HL-60 (cell line): ENCODE data around the gene P4HA1.

ENCODE experiments used
- DNase-seq, 2 experiments: peaks; one replicate each; pipeline ENCODE4 v3.0.0-alpha.2; 2010 to 2020; ENCODE audit warnings: low read depth in 1 of 2, low spot score in 1 of 2
- H3K27ac ChIP-seq: fragments of 250-450 bp; sonication (Bioruptor Pico); replicated peaks from 2 replicates; pipeline ENCODE4 v1.5.1; 2020; ENCODE audit warnings: mild to moderate bottlenecking, moderate library complexity
- H3K27me3 ChIP-seq: fragments of 250-450 bp; sonication (Bioruptor Pico); 2 replicates; pipeline ENCODE4 v1.5.1; 2021; ENCODE audit warnings: mild to moderate bottlenecking, moderate library complexity; ENCODE audit not compliant: insufficient read depth, poor library complexity, severe bottlenecking
- H3K4me3 ChIP-seq: replicated peaks from 2 replicates; pipeline ENCODE4 v1.5.1; 2011; ENCODE audit warnings: mild to moderate bottlenecking, control low read depth, low read length; ENCODE audit not compliant: insufficient read depth
- GABPA ChIP-seq: IDR thresholded peaks from 2 replicates; pipeline ENCODE4 v1.6.1; 2012; ENCODE audit warnings: low read depth
- POLR2AphosphoS5 ChIP-seq: IDR thresholded peaks from 2 replicates; pipeline ENCODE4 v1.6.1; 2012; ENCODE audit warnings: low read depth
- REST ChIP-seq: IDR thresholded peaks from 2 replicates; pipeline ENCODE4 v1.6.1; 2012; ENCODE audit warnings: low read depth; ENCODE audit not compliant: insufficient replicate concordance
- SPI1 ChIP-seq: IDR thresholded peaks from 2 replicates; pipeline ENCODE4 v1.6.1; 2012; ENCODE audit warnings: low read depth, mild to moderate bottlenecking, borderline replicate concordance
- TF ChIP-seq, protein P1 (sequence below): IDR thresholded peaks from one replicate; pipeline ENCODE4 v1.5.1; 2011; ENCODE audit warnings: low read length, control low read depth, inconsistent platforms; ENCODE audit not compliant: insufficient read depth

P4HA1 gene

GRCh38 chr10:73076360-73077183 is 20.1 kb downstream of the P4HA1 start:
- TF ChIP-seq SPI1: peak; percentile 86
- TF ChIP-seq, protein P1, sequence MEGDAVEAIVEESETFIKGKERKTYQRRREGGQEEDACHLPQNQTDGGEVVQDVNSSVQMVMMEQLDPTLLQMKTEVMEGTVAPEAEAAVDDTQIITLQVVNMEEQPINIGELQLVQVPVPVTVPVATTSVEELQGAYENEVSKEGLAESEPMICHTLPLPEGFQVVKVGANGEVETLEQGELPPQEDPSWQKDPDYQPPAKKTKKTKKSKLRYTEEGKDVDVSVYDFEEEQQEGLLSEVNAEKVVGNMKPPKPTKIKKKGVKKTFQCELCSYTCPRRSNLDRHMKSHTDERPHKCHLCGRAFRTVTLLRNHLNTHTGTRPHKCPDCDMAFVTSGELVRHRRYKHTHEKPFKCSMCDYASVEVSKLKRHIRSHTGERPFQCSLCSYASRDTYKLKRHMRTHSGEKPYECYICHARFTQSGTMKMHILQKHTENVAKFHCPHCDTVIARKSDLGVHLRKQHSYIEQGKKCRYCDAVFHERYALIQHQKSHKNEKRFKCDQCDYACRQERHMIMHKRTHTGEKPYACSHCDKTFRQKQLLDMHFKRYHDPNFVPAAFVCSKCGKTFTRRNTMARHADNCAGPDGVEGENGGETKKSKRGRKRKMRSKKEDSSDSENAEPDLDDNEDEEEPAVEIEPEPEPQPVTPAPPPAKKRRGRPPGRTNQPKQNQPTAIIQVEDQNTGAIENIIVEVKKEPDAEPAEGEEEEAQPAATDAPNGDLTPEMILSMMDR: no peak
- no peaks in the 10 kb centered on the region for H3K27me3 ChIP-seq
- no peak overlapping the region for H3K4me3 ChIP-seq
- peak in 1 of 2 experiments; percentile 35 for DNase-seq
- no peak overlapping the region for H3K27ac ChIP-seq

DNA sequence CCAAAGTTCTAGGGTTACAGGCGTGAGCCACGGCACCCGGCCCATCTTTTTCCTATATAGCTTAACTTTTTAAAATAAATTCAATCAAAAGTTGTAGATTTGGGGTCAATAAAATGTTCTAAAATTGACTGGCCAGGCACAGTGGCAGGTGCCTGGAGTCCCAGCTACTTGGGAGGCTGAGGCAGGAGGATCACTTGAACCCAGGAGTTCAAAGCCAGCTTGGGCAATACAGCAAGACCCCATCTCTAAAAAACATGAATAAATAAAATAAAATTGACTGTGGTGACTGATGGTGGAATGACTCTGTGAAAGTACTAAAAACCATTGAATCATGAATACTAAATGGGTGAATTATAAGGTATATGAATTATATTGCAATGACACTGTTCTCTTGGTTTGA is 20.8 kb downstream of the P4HA1 start:
- TF ChIP-seq, protein P1: no peak
- TF ChIP-seq REST (no peak), POLR2AphosphoS5 (no peak), SPI1 (no peak), GABPA (no peak)
- Histone ChIP-seq H3K4me3 (no peak overlapping the region), H3K27ac (no peak overlapping the region), H3K27me3 (no peaks in the 10 kb centered on the region)
- DNase-seq: no peak

GRCh38 chr10:73073627-73074026 is 23.0 kb downstream of the P4HA1 start:
- Histone ChIP-seq H3K27me3 (no peaks in the 10 kb centered on the region), H3K4me3 (no peak overlapping the region), H3K27ac (no peak overlapping the region)
- TF ChIP-seq, protein P1: no peak
- TF ChIP-seq REST (no peak), GABPA (no peak)
- DNase-seq: no peak

GRCh38 chr10:73065441-73065840 is 31.2 kb downstream of the P4HA1 start:
- no peak for DNase-seq
- H3K4me3 ChIP-seq: no peak overlapping the region
- H3K27ac ChIP-seq: no peak overlapping the region
- TF ChIP-seq, protein P1: no peak
- no peaks in the 10 kb centered on the region for H3K27me3 ChIP-seq
